ENCODE results near the gene MRM1.

GRCh38 chr17:36598951-36599401 is 2.4 kb upstream of the MRM1 start:
- no peak for TF ChIP-seq ZNF384 (IDR thresholded peaks at IDR 0.05)
- TF ChIP-seq ELF4 (IDR thresholded peaks at IDR 0.05): no peak
- TF ChIP-seq LEF1 (IDR thresholded peaks at IDR 0.05; ENCODE audit: borderline replicate concordance): no peak
- TF ChIP-seq NFRKB (IDR thresholded peaks at IDR 0.05): no peak
- no peak for TF ChIP-seq BHLHE40 (IDR thresholded peaks at IDR 0.05; ENCODE audit: borderline replicate concordance)
- no peak for TF ChIP-seq SUZ12 (IDR thresholded peaks at IDR 0.05)
- TF ChIP-seq HDGF (IDR thresholded peaks at IDR 0.05; ENCODE audit: borderline replicate concordance): no peak
- TF ChIP-seq FOXM1 (IDR thresholded peaks at IDR 0.05; ENCODE audit: borderline replicate concordance): no peak
- TF ChIP-seq SP1 (IDR thresholded peaks at IDR 0.05): no peak
- TF ChIP-seq ARNT (IDR thresholded peaks at IDR 0.05): no peak

Data from HEK293T (cell line).